Tibial artery (tissue), 4 donors: ENCODE measurements around the gene DENND5B.

Experiments
- DNase-seq, 2 donors: peaks; one replicate each; pipeline ENCODE4 v3.0.0-alpha.2; 2019
- H3K27ac ChIP-seq, 2 donors: fragments of 200-600 bp; sonication (generic) in 1 of 2; 1 replicate in 1 of 2; 2 replicates in 1 of 2; pipeline ENCODE4 v1.5.1; 2018 to 2019; ENCODE audit warnings: mild to moderate bottlenecking in 1 of 2
- H3K27me3 ChIP-seq, 2 donors: fragments of 200-600 bp; sonication (generic) in 1 of 2; one replicate each; pipeline versions ENCODE4 v1.5.1 to v1.6.0; 2016 to 2019
- H3K36me3 ChIP-seq, 3 donors: fragments of 200-600 bp; sonication (generic) in 2 of 3; one replicate each; pipeline ENCODE4 v1.5.1; 2016 to 2019; ENCODE audit warnings: mild to moderate bottlenecking in 2 of 3
- H3K4me1 ChIP-seq, 4 donors: fragments of 200-600 bp; sonication (generic) in 2 of 4; 1 replicate in 3 of 4; 2 replicates in 1 of 4; pipeline ENCODE4 v1.5.1; 2016 to 2019
- H3K4me3 ChIP-seq, 2 donors: fragments of 200-600 bp; sonication (generic) in 1 of 2; 1 replicate in 1 of 2; 2 replicates in 1 of 2; pipeline ENCODE4 v1.5.1; 2018 to 2019; ENCODE audit warnings: mild to moderate bottlenecking in 2 of 2
- H3K9me3 ChIP-seq, 3 donors: fragments of 200-600 bp; sonication (generic) in 1 of 3; one replicate each; pipeline ENCODE4 v1.5.1; 2016 to 2019
- CTCF ChIP-seq, 2 experiments: fragments of 200-600 bp in 1 of 2; fragments of 450-650 bp in 1 of 2; IDR thresholded peaks; one replicate each; pipeline ENCODE4 v1.5.1; 2017 to 2019; ENCODE audit warnings: antibody characterized with exemption in 2 of 2, mild to moderate bottlenecking in 1 of 2, moderate library complexity in 1 of 2
- intact Hi-C: fragments of 100-400 bp; cut with DNase I; formaldehyde crosslinking; loops from one replicate; pipeline ENCODE4 v1.15.0; 2023; ENCODE audit warnings: low total_unique reads

Gene DENND5B

GRCh38 chr12:31471051-31471450 is 119.9 kb downstream of the DENND5B start:
- TF ChIP-seq CTCF (IDR thresholded peaks at IDR 0.05) = no peak
- H3K4me1 ChIP-seq = peaks cover 0 to 13% (median 0%) of the 10 kb centered on the region in 4 donors
- intact Hi-C loops = no loop called here
- no peaks in the 10 kb centered on the region for H3K9me3 ChIP-seq
- H3K4me3 ChIP-seq = no peak overlapping the region
- H3K27ac ChIP-seq = no peak overlapping the region
- no peaks in the 10 kb centered on the region for H3K27me3 ChIP-seq
- no peaks in the 10 kb centered on the region for H3K36me3 ChIP-seq
- no peak for DNase-seq

DNA sequence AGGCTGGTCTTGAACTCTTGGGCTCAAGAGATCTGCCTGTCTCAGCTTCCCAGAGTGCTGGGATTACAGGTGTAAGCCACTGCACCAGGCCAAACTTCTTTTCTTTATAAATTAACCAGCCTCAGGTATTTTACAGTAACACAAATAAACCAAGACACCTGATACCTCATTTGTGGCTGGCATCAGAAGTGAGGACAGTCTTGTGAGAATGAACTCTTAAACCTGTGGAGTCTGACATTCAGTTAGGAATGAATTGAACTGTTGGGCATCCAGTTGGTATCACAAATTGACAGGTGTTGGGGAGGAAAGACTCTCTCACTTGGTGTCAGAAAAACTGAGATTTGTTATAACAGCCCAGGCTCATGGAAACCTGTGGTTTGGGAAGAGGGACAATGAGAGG is 120.5 kb downstream of the DENND5B start:
- no peak overlapping the region for H3K27ac ChIP-seq
- H3K4me3 ChIP-seq = no peak overlapping the region
- no peaks in the 10 kb centered on the region for H3K9me3 ChIP-seq
- no peak for DNase-seq
- H3K36me3 ChIP-seq = no peaks in the 10 kb centered on the region
- no peak for TF ChIP-seq CTCF (IDR thresholded peaks at IDR 0.05)
- H3K4me1 ChIP-seq = peaks cover 0 to 8% (median 0%) of the 10 kb centered on the region in 4 donors
- H3K27me3 ChIP-seq = no peaks in the 10 kb centered on the region
- intact Hi-C loops = no loop called here

GRCh38 chr12:31466768-31467167 is 124.2 kb downstream of the DENND5B start:
- H3K27ac ChIP-seq = no peak overlapping the region
- no peaks in the 10 kb centered on the region for H3K27me3 ChIP-seq
- DNase-seq = no peak
- H3K9me3 ChIP-seq = no peaks in the 10 kb centered on the region
- no peaks in the 10 kb centered on the region for H3K36me3 ChIP-seq
- no peaks in the 10 kb centered on the region for H3K4me1 ChIP-seq
- TF ChIP-seq CTCF (IDR thresholded peaks at IDR 0.05) = no peak
- no peak overlapping the region for H3K4me3 ChIP-seq
- intact Hi-C loops = no loop called here

GRCh38 chr12:31465002-31465401 is 125.9 kb downstream of the DENND5B start:
- Histone ChIP-seq H3K4me1 (no peaks in the 10 kb centered on the region), H3K27me3 (no peaks in the 10 kb centered on the region), H3K4me3 (no peak overlapping the region), H3K36me3 (no peaks in the 10 kb centered on the region), H3K9me3 (no peaks in the 10 kb centered on the region), H3K27ac (no peak overlapping the region)
- intact Hi-C loops = no loop called here
- no peak for DNase-seq
- no peak for TF ChIP-seq CTCF (IDR thresholded peaks at IDR 0.05)

GRCh38 chr12:31460024-31460423 is 130.9 kb downstream of the DENND5B start:
- H3K9me3 ChIP-seq = no peaks in the 10 kb centered on the region
- H3K4me1 ChIP-seq = peaks cover 0 to 8% (median 0%) of the 10 kb centered on the region in 4 donors
- no peak overlapping the region for H3K27ac ChIP-seq
- no peak for DNase-seq
- no peaks in the 10 kb centered on the region for H3K27me3 ChIP-seq
- H3K4me3 ChIP-seq = no peak overlapping the region
- no peak for TF ChIP-seq CTCF (IDR thresholded peaks at IDR 0.05)
- intact Hi-C loops = no loop called here
- H3K36me3 ChIP-seq = no peaks in the 10 kb centered on the region

GRCh38 chr12:31456562-31456961 is 134.4 kb downstream of the DENND5B start:
- no peak overlapping the region for H3K4me3 ChIP-seq
- intact Hi-C loops = no loop called here
- H3K4me1 ChIP-seq = peaks cover 0 to 8% (median 0%) of the 10 kb centered on the region in 4 donors
- no peak for DNase-seq
- TF ChIP-seq CTCF (IDR thresholded peaks at IDR 0.05) = no peak
- peaks cover 0 to 6% (median 0%) of the 10 kb centered on the region in 3 donors for H3K36me3 ChIP-seq
- H3K27ac ChIP-seq = no peak overlapping the region
- H3K9me3 ChIP-seq = no peaks in the 10 kb centered on the region
- no peaks in the 10 kb centered on the region for H3K27me3 ChIP-seq
